ENCODE measurements around the gene SLC28A1. TPM values are rescaled to one million over a fixed set of nuclear protein-coding genes. Genes with fewer than 3 reads are reported as not detected.
"Not testable (repeated sequence)": the region's sequence is repeated elsewhere in the genome, so short reads cannot be mapped to it uniquely, and the experiment has no call there.

SLC28A1 gene
- total and polyA plus RNA-seq, 7 donors, result 0.13 to 1.9 (median 0.34) TPM

GRCh38 chr15:84985158-84985557 lies 100.7 kb downstream of the SLC28A1 start:
- WGBS, 3 donors, result 67 to 85% (median 80%) methylated on average over 2 of the region's 2 CpGs
- Histone ChIP-seq H3K9me3 (no peaks in the 10 kb centered on the region), H3K36me3 (ENCODE audit: insufficient read depth in 1 of 2, low read depth in 1 of 2) (no peaks in the 10 kb centered on the region), H3K4me1 (peaks cover 43% of the 10 kb centered on the region), H3K27me3 (ENCODE audit: insufficient read depth in 3 of 3, low read length in 2 of 3) (no peaks in the 10 kb centered on the region), H3K4me3 (no peak overlapping the region), H3K27ac (no peak overlapping the region)
- DNase-seq (no peak), ATAC-seq (no peak)
- no peak for TF ChIP-seq CTCF (IDR thresholded peaks at IDR 0.05)
- intact Hi-C loops (cut with DNase I), result loop anchor here in 1 of 2 donors (10.0 kb wide), 1 partner anchor 50 kb away; no protein-coding TSS in a partner anchor

GRCh38 chr15:84987351-84987750 lies 102.9 kb downstream of the SLC28A1 start:
- H3K27me3 ChIP-seq (ENCODE audit: insufficient read depth in 3 of 3, low read length in 2 of 3); H3K36me3 ChIP-seq (ENCODE audit: insufficient read depth in 1 of 2, low read depth in 1 of 2); DNase-seq; H3K9me3 ChIP-seq; ATAC-seq; H3K27ac ChIP-seq; H3K4me3 ChIP-seq: not testable (repeated sequence)
- 74 to 96% (median 89%) methylated on average over 9 of the region's 9 CpGs for WGBS, 3 donors
- peaks cover 56% of the 10 kb centered on the region for H3K4me1 ChIP-seq
- intact Hi-C loops (cut with DNase I), result loop anchor here in 1 of 2 donors (10.0 kb wide), 1 partner anchor 47 kb away; no protein-coding TSS in a partner anchor

GRCh38 chr15:84987949-84988624 lies 103.6 kb downstream of the SLC28A1 start:
- Histone ChIP-seq H3K4me1 (peaks cover 50% of the 10 kb centered on the region), H3K9me3 (no peaks in the 10 kb centered on the region), H3K36me3 (ENCODE audit: insufficient read depth in 1 of 2, low read depth in 1 of 2) (no peaks in the 10 kb centered on the region), H3K4me3 (no peak overlapping the region), H3K27me3 (ENCODE audit: insufficient read depth in 3 of 3, low read length in 2 of 3) (no peaks in the 10 kb centered on the region), H3K27ac (no peak overlapping the region)
- no peak for TF ChIP-seq CTCF (IDR thresholded peaks at IDR 0.05)
- 72 to 82% (median 81%) methylated on average over 3 of the region's 3 CpGs for WGBS, 3 donors
- intact Hi-C loops (cut with DNase I), result loop anchor here in 1 of 2 donors (10.0 kb wide), 1 partner anchor 47 kb away; no protein-coding TSS in a partner anchor
- DNase-seq (no peak), ATAC-seq (no peak)

- peaks cover 41% of the 10 kb centered on the region for H3K4me1 ChIP-seq
- intact Hi-C loops (cut with DNase I), result loop anchor here in 1 of 2 donors (10.0 kb wide), 1 partner anchor 46 kb away; no protein-coding TSS in a partner anchor
- TF ChIP-seq CTCF (IDR thresholded peaks at IDR 0.05), result no peak
- WGBS, 3 donors, result 90 to 98% (median 92%) methylated on average over 2 of the region's 2 CpGs
- no peak for ATAC-seq
- no peak overlapping the region for H3K4me3 ChIP-seq
- H3K27me3 ChIP-seq (ENCODE audit: insufficient read depth in 3 of 3, low read length in 2 of 3), result no peaks in the 10 kb centered on the region
- H3K27ac ChIP-seq, result no peak overlapping the region
- no peaks in the 10 kb centered on the region for H3K9me3 ChIP-seq
- no peaks in the 10 kb centered on the region for H3K36me3 ChIP-seq (ENCODE audit: insufficient read depth in 1 of 2, low read depth in 1 of 2)
- DNase-seq, result no peak
Observed at GRCh38 chr15:84988909-84989644, 104.6 kb downstream of the SLC28A1 start.

GRCh38 chr15:84990507-84990906 lies 106.0 kb downstream of the SLC28A1 start:
- ATAC-seq, result no peak
- Histone ChIP-seq H3K4me1 (peaks cover 30% of the 10 kb centered on the region), H3K27ac (no peak overlapping the region), H3K9me3 (no peaks in the 10 kb centered on the region), H3K4me3 (no peak overlapping the region), H3K36me3 (ENCODE audit: insufficient read depth in 1 of 2, low read depth in 1 of 2) (no peaks in the 10 kb centered on the region), H3K27me3 (ENCODE audit: insufficient read depth in 3 of 3, low read length in 2 of 3) (no peaks in the 10 kb centered on the region)
- DNase-seq, result no peak
- intact Hi-C loops (cut with DNase I), result no loop called here
- TF ChIP-seq CTCF (IDR thresholded peaks at IDR 0.05), result no peak
- WGBS, 3 donors, result 46 to 82% (median 65%) methylated on average over 1 of the region's 1 CpG

All from psoas muscle (tissue), 8 donors.